Astrocyte of the spinal cord (primary cell): ENCODE results near the gene SWSAP1.
"Not testable (repeated sequence)": the region's sequence is repeated elsewhere in the genome, so short reads cannot be mapped to it uniquely, and the experiment has no call there.

ENCODE experiments used
- DNase-seq: peaks from one replicate; pipeline ENCODE4 v3.0.0; 2011; ENCODE audit warnings: low read depth, low spot score
- H3K4me3 ChIP-seq: 2 replicates; pipeline ENCODE4 v1.5.1; 2011; ENCODE audit warnings: low read depth, mild to moderate bottlenecking, low read length, moderate library complexity
- CTCF ChIP-seq: IDR thresholded peaks from 2 replicates; pipeline ENCODE4 v1.5.1; 2012; ENCODE audit warnings: low read depth, mild to moderate bottlenecking, low read length, inconsistent platforms
- in situ Hi-C: cut with HindIII; loops from 2 replicates; pipeline ENCODE4 v1.10.0; 2017; ENCODE audit warnings: low sequenced_read_pairs

The SWSAP1 gene

GRCh38 chr19:11342429-11342828 lies 32.0 kb upstream of the SWSAP1 start:
- DNase-seq: no peak
- in situ Hi-C loops: no loop called here
- no peak overlapping the region for H3K4me3 ChIP-seq
- TF ChIP-seq CTCF: no peak

- in situ Hi-C loops: no loop called here
- TF ChIP-seq CTCF: no peak
- H3K4me3 ChIP-seq: peak overlapping the region; percentile 71
- no peak for DNase-seq
These were observed 29.2 kb upstream of the SWSAP1 start for GRCh38 chr19:11345122-11345803.

DNA sequence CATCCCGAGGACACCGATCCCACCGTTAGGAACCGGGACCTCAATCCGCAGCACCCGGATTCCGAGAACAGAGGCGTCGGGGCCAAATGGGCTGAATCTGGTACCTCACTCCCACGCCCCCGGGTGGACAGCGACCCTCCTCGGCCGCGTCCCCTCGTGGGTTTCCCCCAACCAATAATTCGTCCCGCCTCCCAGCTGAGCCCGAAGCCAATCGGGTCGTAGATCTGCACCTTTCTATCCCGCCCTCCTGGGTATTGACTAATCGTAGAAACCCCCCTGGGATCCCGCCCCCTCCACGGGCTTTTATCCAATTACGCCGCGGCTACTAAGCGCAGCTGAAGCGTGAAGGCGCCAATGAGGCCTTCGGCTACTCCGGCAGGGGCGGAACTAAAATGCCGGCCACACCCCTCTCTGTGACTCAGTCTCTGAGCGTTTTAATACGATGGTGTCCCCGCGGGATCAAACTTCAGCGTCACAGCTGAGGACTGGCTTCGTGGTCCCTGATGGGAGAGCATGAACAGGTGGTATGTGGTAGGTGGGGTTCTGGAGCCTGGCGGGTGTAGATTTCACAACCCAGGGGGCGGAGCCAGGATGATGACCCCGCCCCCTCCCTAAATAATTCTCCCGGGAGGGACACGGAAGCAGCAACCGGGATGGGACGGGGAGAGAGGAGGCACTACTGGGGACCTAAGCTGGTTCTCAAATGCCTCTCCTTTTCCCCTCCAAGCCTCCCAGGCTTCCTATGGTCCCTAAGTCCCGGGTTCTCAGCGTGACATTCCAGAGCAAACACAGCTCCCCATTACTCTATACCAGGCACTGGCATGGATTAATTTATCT lies 28.1 kb upstream of the SWSAP1 start, which contains the start of the genes CCDC159 and TMEM205:
TSS of gene CCDC159 (plus strand) at position 416 of the 837 bp plus-strand sequence. CDS start at position 504, 88 bp downstream.
TSS of gene TMEM205 (minus strand) at position 165 of the 837 bp plus-strand sequence. CDS start 649 bp downstream, outside the sequence.
- TF ChIP-seq CTCF: peak; percentile 5
- H3K4me3 ChIP-seq: peak within 1 kb of the TSS; percentile 71
- in situ Hi-C loops: no loop called here
- peak; percentile 100 for DNase-seq

DNA sequence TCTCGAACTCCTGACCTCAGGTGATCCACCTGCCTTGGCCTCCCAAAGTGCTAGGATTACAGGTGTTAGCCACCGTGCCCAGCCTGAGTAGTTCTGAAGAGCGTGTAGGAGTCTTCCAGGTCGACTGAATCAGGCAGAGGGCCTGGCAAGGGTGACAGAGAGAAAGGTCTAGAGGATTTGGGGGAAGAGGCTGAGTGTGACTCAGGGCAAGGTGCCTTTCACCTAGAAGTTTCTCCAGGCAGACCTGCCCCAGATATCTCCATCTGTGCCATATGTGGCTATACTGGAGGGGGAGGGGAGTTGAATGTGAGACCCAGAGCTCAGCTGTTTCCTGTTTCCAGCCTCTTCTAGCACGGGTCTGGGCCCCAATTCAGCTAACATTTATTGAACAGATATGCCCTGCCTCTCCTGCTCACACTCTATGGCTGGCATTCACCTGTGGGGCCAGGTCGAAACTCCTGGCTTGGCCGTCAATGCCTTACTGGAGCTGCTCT lies 26.9 kb upstream of the SWSAP1 start:
- TF ChIP-seq CTCF: no peak

DNA sequence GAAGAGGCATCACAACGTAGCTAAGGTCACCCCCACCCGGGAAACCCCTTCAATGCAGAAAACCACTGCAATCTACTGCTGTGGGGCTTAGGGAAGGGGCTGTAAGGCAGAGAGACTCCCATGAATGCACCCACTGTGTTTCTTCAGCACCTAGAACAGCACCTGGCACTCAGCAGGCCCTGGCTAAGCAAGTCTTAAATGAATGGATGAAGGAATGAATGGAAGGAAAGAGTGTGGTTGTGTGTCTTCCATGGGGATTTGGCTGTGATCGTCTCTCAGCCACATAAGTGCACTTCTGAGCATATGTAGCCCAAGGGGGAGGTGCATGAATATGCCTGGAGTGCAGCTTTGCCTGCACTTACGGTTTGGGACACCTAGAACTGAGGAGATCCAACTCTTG lies 25.3 kb upstream of the SWSAP1 start:
- DNase-seq: no peak
- no peak overlapping the region for H3K4me3 ChIP-seq
- in situ Hi-C loops: no loop called here
- TF ChIP-seq CTCF: no peak

More for the DNA sequence above, 26.9 kb upstream of the SWSAP1 start:
- in situ Hi-C loops: no loop called here
- H3K4me3 ChIP-seq: no peak overlapping the region
- DNase-seq: no peak

GRCh38 chr19:11354102-11354501 lies 20.4 kb upstream of the SWSAP1 start:
- H3K4me3 ChIP-seq, DNase-seq, in situ Hi-C loops: not testable (repeated sequence)
